Type B pancreatic cell (in vitro differentiated cells): ENCODE results near the gene NCOA1. TPM values are rescaled to one million over a fixed set of nuclear protein-coding genes. Genes with fewer than 3 reads are reported as not detected.
"Not testable (repeated sequence)": the region's sequence is repeated elsewhere in the genome, so short reads cannot be mapped to it uniquely, and the experiment has no call there.

ENCODE experiments used
- DNase-seq: peaks from one replicate; pipeline ENCODE4 v3.0.0; 2021; ENCODE audit warnings: mixed read lengths; ENCODE audit not compliant: unreplicated experiment; ENCODE audit errors: extremely low spot score
- H3K27ac Mint-ChIP-seq: 2 replicates; pipeline ENCODE4 v1.8.0; 2021; ENCODE audit warnings: mild to moderate bottlenecking, mixed read lengths
- H3K27me3 Mint-ChIP-seq: 2 replicates; pipeline ENCODE4 v1.8.0; 2021; ENCODE audit warnings: mixed read lengths
- H3K36me3 Mint-ChIP-seq: 2 replicates; pipeline ENCODE4 v1.8.0; 2021; ENCODE audit warnings: mixed read lengths
- H3K4me1 Mint-ChIP-seq: one replicate; pipeline ENCODE4 v1.8.0; 2021; ENCODE audit warnings: mixed read lengths; ENCODE audit not compliant: unreplicated experiment
- H3K4me3 Mint-ChIP-seq: 2 replicates; pipeline ENCODE4 v1.8.0; 2021; ENCODE audit warnings: mild to moderate bottlenecking, mixed read lengths
- H3K9me3 Mint-ChIP-seq: 2 replicates; pipeline ENCODE4 v1.8.0; 2021; ENCODE audit warnings: mixed read lengths
- CTCF ChIP-seq: fragments of 200-600 bp; sonication (generic); conservative IDR thresholded peaks from 2 replicates; pipeline ENCODE4 v1.5.0; 2021; ENCODE audit warnings: antibody characterized with exemption, mild to moderate bottlenecking
- total RNA-seq: library from RNA; stranded (reverse); gene quantifications from 2 replicates; pipeline ENCODE4 v1.2.1, GENCODE V29; 2021; ENCODE audit warnings: low replicate concordance

Gene NCOA1
- total RNA-seq, 1 donor from 2014 or later, result 23.8 TPM

- peaks cover 20% of the 10 kb centered on the region for H3K36me3 Mint-ChIP-seq
- H3K27ac Mint-ChIP-seq, result no peak overlapping the region
- peaks cover 18% of the 10 kb centered on the region for H3K9me3 Mint-ChIP-seq
- H3K27me3 Mint-ChIP-seq, result no peaks in the 10 kb centered on the region
- no peak for DNase-seq
- TF ChIP-seq CTCF, result no peak
- no peaks in the 10 kb centered on the region for H3K4me1 Mint-ChIP-seq
- H3K4me3 Mint-ChIP-seq, result no peak overlapping the region
Measured at GRCh38 chr2:24548058-24548457, 57.0 kb downstream of the NCOA1 start.

DNA sequence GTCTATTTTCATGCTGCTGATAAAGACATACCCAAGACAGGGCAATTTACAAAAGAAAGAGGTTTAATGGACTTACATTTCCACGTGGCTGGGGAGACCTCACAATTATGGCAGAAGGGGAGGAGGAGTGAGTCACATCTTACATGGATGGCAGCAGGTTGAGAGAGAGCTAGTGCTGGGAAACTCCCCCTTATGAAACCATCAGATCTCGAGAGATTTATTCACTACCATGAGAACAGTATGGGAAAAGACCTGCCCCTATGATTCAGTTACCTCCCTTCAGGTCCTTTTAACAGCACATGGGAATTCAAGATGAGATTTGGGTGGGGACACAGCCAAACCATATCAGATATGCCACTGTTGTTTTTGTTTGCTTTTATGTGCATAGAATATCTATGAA, 59.2 kb downstream of the NCOA1 start:
- not testable (repeated sequence) for H3K4me1 Mint-ChIP-seq, H3K27me3 Mint-ChIP-seq, H3K9me3 Mint-ChIP-seq, DNase-seq, H3K27ac Mint-ChIP-seq, H3K4me3 Mint-ChIP-seq
- peaks cover 14% of the 10 kb centered on the region for H3K36me3 Mint-ChIP-seq

DNA sequence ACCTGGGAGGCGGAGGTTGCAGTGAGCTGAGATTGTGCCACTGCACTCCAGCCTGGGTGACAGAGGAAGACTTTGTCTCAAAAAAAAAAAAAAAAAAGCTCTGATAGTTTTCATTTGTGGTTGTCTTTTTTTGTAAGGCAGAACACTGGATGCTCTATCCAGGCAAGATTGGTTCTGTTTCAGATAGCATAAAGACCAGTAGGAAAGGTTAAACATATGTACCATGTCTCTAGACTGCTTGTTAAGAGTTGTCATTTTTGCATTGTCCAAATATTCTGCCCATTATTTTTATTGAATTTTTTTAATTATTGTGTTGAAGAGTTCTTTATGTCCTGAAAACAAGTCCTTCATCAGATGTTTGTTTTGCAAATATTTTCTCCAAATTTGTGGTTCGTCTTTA, 60.0 kb downstream of the NCOA1 start:
- H3K4me1 Mint-ChIP-seq, result no peaks in the 10 kb centered on the region
- DNase-seq, result no peak
- TF ChIP-seq CTCF, result no peak
- no peak overlapping the region for H3K4me3 Mint-ChIP-seq
- peaks cover 7% of the 10 kb centered on the region for H3K9me3 Mint-ChIP-seq
- no peaks in the 10 kb centered on the region for H3K27me3 Mint-ChIP-seq
- peaks cover 16% of the 10 kb centered on the region for H3K36me3 Mint-ChIP-seq
- H3K27ac Mint-ChIP-seq, result no peak overlapping the region

DNA sequence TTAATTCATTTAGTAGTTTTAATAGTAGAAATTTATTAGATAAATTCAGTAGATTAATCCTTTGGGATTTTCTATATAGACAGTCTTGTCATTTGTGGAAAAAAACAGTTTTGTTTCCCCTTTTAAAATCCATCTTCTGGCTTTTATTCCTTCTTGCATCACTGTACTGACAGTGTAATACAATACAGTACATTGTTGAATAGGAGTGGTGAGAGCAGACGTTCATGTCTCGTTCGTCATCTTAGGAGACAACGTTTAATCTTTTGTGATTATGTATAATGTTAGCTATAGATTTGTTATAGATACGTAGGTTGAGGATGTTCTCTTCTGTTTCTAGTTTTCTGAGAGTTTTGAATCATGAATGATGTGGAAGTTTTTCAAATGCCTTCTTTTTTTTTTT, 61.8 kb downstream of the NCOA1 start:
- peaks cover 23% of the 10 kb centered on the region for H3K36me3 Mint-ChIP-seq
- TF ChIP-seq CTCF, result no peak
- H3K27ac Mint-ChIP-seq, result no peak overlapping the region

DNA sequence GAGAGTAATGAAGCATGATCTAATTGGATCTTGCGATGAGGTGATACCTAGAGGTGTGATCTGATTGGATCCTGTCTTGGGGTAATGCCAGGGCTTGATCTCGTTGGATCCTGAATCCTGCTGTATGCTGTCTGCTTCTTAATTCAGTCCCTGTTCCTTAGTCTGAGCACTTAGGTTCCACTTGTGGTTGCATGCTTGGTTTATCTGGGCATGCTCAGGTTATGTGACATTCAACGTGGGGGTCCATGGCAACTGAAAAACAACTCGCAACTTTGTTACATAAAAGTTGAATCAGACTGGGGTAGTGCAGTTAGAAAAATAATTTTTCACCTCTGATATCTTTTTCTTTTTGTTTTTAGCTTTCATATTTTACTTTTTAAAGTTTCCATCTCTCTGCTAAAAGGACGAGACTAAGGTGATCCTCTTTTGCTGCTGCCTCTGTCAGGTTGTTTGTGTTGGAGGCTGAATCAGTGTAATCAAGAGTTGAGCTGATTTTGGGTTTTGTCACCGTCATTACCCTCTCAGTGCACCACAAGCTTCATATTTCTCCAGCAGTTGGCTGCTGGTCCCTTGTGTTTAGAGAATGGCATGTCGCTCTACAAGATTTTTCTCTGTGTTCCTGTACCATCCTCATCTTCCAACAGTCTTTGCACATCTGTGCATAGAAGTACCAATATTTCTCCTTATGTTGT, 67.9 kb downstream of the NCOA1 start:
- Mint-ChIP-seq H3K9me3 (peaks cover 10% of the 10 kb centered on the region), H3K36me3 (peaks cover 18% of the 10 kb centered on the region), H3K4me3 (no peak overlapping the region), H3K4me1 (peaks cover 11% of the 10 kb centered on the region), H3K27me3 (no peaks in the 10 kb centered on the region), H3K27ac (no peak overlapping the region)
- DNase-seq, result no peak
- no peak for TF ChIP-seq CTCF

More for the DNA sequence above, 61.8 kb downstream of the NCOA1 start:
- Mint-ChIP-seq H3K9me3 (peaks cover 7% of the 10 kb centered on the region), H3K4me1 (no peaks in the 10 kb centered on the region), H3K4me3 (no peak overlapping the region), H3K27me3 (no peaks in the 10 kb centered on the region)
- DNase-seq, result no peak

DNA sequence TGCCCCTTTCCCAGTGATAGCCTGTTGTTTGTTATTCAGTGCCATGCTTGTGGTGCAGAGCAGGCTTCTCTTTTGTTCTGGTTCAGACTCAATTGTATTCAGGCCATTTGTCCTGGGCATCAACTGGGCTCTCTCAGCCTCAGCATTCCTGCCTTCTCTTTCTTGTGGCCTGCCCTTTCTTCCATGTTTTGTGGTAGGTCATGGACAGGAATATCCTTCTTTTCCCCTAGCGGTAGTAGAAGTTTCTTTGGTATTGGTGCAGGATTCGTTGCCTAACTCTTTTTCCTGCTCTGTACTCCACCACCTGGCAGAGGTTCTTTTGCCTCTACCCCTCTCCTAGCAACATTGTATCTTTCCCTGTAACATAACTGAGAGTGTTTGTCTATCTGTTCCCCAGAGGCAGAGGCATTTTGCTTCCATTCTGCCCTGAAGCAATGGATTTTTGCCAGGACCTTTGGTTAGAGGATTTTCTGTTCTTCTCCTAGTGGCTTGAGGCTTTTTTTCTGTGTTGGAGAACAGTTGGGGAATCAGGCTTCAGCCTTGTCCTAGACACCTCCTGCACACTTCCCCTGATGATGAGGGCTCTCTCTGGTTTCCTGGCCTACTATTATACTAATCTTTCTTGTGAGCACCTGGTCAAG, 68.5 kb downstream of the NCOA1 start:
- Mint-ChIP-seq H3K27ac (no peak overlapping the region), H3K36me3 (peaks cover 14% of the 10 kb centered on the region), H3K9me3 (peaks cover 10% of the 10 kb centered on the region), H3K4me1 (peaks cover 11% of the 10 kb centered on the region), H3K27me3 (no peaks in the 10 kb centered on the region), H3K4me3 (no peak overlapping the region)
- DNase-seq, result no peak
- TF ChIP-seq CTCF, result no peak
